ENCODE results near the gene CELF1. TPM values are rescaled to one million over a fixed set of nuclear protein-coding genes. Genes with fewer than 3 reads are reported as not detected.

CELF1 gene
- total and polyA plus RNA-seq, 2 experiments from 2014 or later: 59.1 to 84.6 TPM

GRCh38 chr11:47572715-47573255, 19.9 kb upstream of the CELF1 start:
- H3K4me1 ChIP-seq (ENCODE audit: insufficient read depth): peaks cover 5% of the 10 kb centered on the region
- H3K27ac ChIP-seq: no peak overlapping the region
- no peak for DNase-seq (ENCODE audit: low spot score)
- TF ChIP-seq EZH2phosphoT487 (IDR thresholded peaks at IDR 0.05; ENCODE audit: low read depth, severe bottlenecking, unreplicated experiment) (no peak), EZH2 (IDR thresholded peaks at IDR 0.05; ENCODE audit: borderline replicate concordance) (no peak), CTCF (IDR thresholded peaks at IDR 0.05; ENCODE audit: poor library complexity) (no peak)
- peaks cover 57% of the 10 kb centered on the region for H3K79me2 ChIP-seq
- no peaks in the 10 kb centered on the region for H3K27me3 ChIP-seq
- H2AFZ ChIP-seq: no peak overlapping the region
- H3K36me3 ChIP-seq (replicated peaks; ENCODE audit: insufficient read depth, low read depth): no peaks in the 10 kb centered on the region
- no peak overlapping the region for H3K4me2 ChIP-seq
- no peak overlapping the region for H3K4me3 ChIP-seq
- no peaks in the 10 kb centered on the region for H4K20me1 ChIP-seq (ENCODE audit: insufficient read depth, poor library complexity, severe bottlenecking)
- 87% methylated on average over 8 of the region's 8 CpGs for WGBS (ENCODE audit: low lambda C conversion rate, missing lambda C conversion rate)
- H3K9me3 ChIP-seq (ENCODE audit: low read depth): no peaks in the 10 kb centered on the region
- no peaks in the 10 kb centered on the region for H3K9me2 ChIP-seq (replicated peaks; ENCODE audit: insufficient read depth)

- H3K36me3 ChIP-seq (replicated peaks; ENCODE audit: insufficient read depth, low read depth): no peaks in the 10 kb centered on the region
These were observed 19.0 kb upstream of the CELF1 start for GRCh38 chr11:47571895-47572294.

GRCh38 chr11:47571357-47571729, 18.4 kb upstream of the CELF1 start:
- H3K36me3 ChIP-seq (replicated peaks; ENCODE audit: insufficient read depth, low read depth): no peaks in the 10 kb centered on the region
- peaks cover 5% of the 10 kb centered on the region for H3K4me1 ChIP-seq (ENCODE audit: insufficient read depth)
- no peak overlapping the region for H3K4me2 ChIP-seq
- H3K27me3 ChIP-seq: no peaks in the 10 kb centered on the region
- no peak overlapping the region for H2AFZ ChIP-seq
- H3K27ac ChIP-seq: no peak overlapping the region
- no peak overlapping the region for H3K4me3 ChIP-seq
- DNase-seq (ENCODE audit: low spot score): no peak
- TF ChIP-seq EZH2 (IDR thresholded peaks at IDR 0.05; ENCODE audit: borderline replicate concordance): no peak
- no peak for TF ChIP-seq EZH2phosphoT487 (IDR thresholded peaks at IDR 0.05; ENCODE audit: low read depth, severe bottlenecking, unreplicated experiment)
- no peak for TF ChIP-seq CTCF (IDR thresholded peaks at IDR 0.05; ENCODE audit: poor library complexity)
- peaks cover 57% of the 10 kb centered on the region for H3K79me2 ChIP-seq
- 93% methylated on average over 4 of the region's 4 CpGs for WGBS (ENCODE audit: low lambda C conversion rate, missing lambda C conversion rate)
- no peaks in the 10 kb centered on the region for H4K20me1 ChIP-seq (ENCODE audit: insufficient read depth, poor library complexity, severe bottlenecking)
- no peaks in the 10 kb centered on the region for H3K9me2 ChIP-seq (replicated peaks; ENCODE audit: insufficient read depth)
- no peaks in the 10 kb centered on the region for H3K9me3 ChIP-seq (ENCODE audit: low read depth)

More at GRCh38 chr11:47571895-47572294, 19.0 kb upstream of the CELF1 start:
- Histone ChIP-seq H3K79me2 (peaks cover 57% of the 10 kb centered on the region), H2AFZ (no peak overlapping the region), H3K4me1 (ENCODE audit: insufficient read depth) (no peaks in the 10 kb centered on the region), H3K9me3 (ENCODE audit: low read depth) (no peaks in the 10 kb centered on the region), H4K20me1 (ENCODE audit: insufficient read depth, poor library complexity, severe bottlenecking) (no peaks in the 10 kb centered on the region), H3K9me2 (replicated peaks; ENCODE audit: insufficient read depth) (no peaks in the 10 kb centered on the region), H3K27me3 (no peaks in the 10 kb centered on the region), H3K4me3 (no peak overlapping the region), H3K4me2 (no peak overlapping the region), H3K27ac (no peak overlapping the region)
- TF ChIP-seq CTCF (IDR thresholded peaks at IDR 0.05; ENCODE audit: poor library complexity) (no peak), EZH2phosphoT487 (IDR thresholded peaks at IDR 0.05; ENCODE audit: low read depth, severe bottlenecking, unreplicated experiment) (no peak), EZH2 (IDR thresholded peaks at IDR 0.05; ENCODE audit: borderline replicate concordance) (no peak)
- DNase-seq (ENCODE audit: low spot score): no peak
- WGBS (ENCODE audit: low lambda C conversion rate, missing lambda C conversion rate): 75% methylated on average over 1 of the region's 1 CpG

Measured in hepatocyte (in vitro differentiated cells).